HG02798 (cell line): Measurements from ENCODE around the gene ATP1A2.
"Not testable (repeated sequence)": the region's sequence is repeated elsewhere in the genome, so short reads cannot be mapped to it uniquely, and the experiment has no call there.

ENCODE experiments used
- ATAC-seq: cut with Tn5 transposase; IDR thresholded peaks from one replicate; pipeline ENCODE4 v1.9.1; 2021; ENCODE audit warnings: mild to moderate bottlenecking; ENCODE audit not compliant: unreplicated experiment, poor library complexity

The ATP1A2 gene

GRCh38 chr1:160122978-160123495 lies 7.5 kb downstream of the ATP1A2 start:
- no peak for ATAC-seq

- ATAC-seq = no peak
These were observed 8.2 kb downstream of the ATP1A2 start for GRCh38 chr1:160123726-160124125.

GRCh38 chr1:160124705-160125478 lies 9.3 kb downstream of the ATP1A2 start:
- no peak for ATAC-seq

- ATAC-seq = no peak
These were observed 10.2 kb downstream of the ATP1A2 start for GRCh38 chr1:160125746-160126145.

- not testable (repeated sequence) for ATAC-seq
These were observed 10.8 kb downstream of the ATP1A2 start for GRCh38 chr1:160126342-160126741.

- no peak for ATAC-seq
These were observed 11.8 kb downstream of the ATP1A2 start for GRCh38 chr1:160127381-160127780.

- no peak for ATAC-seq
These were observed 12.4 kb downstream of the ATP1A2 start for GRCh38 chr1:160127865-160128523.

GRCh38 chr1:160128636-160129035 lies 13.1 kb downstream of the ATP1A2 start:
- no peak for ATAC-seq

- no peak for ATAC-seq
These were observed 13.5 kb downstream of the ATP1A2 start for GRCh38 chr1:160129046-160129445.

GRCh38 chr1:160129558-160129957 lies 14.0 kb downstream of the ATP1A2 start:
- no peak for ATAC-seq

GRCh38 chr1:160129966-160130365 lies 14.4 kb downstream of the ATP1A2 start:
- no peak for ATAC-seq

GRCh38 chr1:160130486-160130885 lies 14.9 kb downstream of the ATP1A2 start:
- no peak for ATAC-seq

GRCh38 chr1:160130939-160131338 lies 15.4 kb downstream of the ATP1A2 start:
- no peak for ATAC-seq

GRCh38 chr1:160131803-160132565 lies 16.4 kb downstream of the ATP1A2 start:
- no peak for ATAC-seq

GRCh38 chr1:160133990-160134770 lies 18.6 kb downstream of the ATP1A2 start:
- no peak for ATAC-seq

GRCh38 chr1:160134791-160135572 lies 19.4 kb downstream of the ATP1A2 start:
- no peak for ATAC-seq

GRCh38 chr1:160136121-160136925 lies 20.8 kb downstream of the ATP1A2 start:
- no peak for ATAC-seq

- no peak for ATAC-seq
These were observed 21.3 kb downstream of the ATP1A2 start for GRCh38 chr1:160136926-160137200.
